Adrenal gland (tissue), 12 donors: ENCODE data around the gene PPP2R2C. TPM values are rescaled to one million over a fixed set of nuclear protein-coding genes. Genes with fewer than 3 reads are reported as not detected.

Experiments used
- DNase-seq, 7 donors: peaks; one replicate each; pipeline ENCODE4 v3.0.0-alpha.2; 2019 to 2020
- H3K27ac ChIP-seq, 5 donors: fragments of 200-600 bp; sonication (generic) in 4 of 5; 1 replicate in 3 of 5; 2 replicates in 2 of 5; pipeline versions ENCODE4 v1.5.1 to v1.8.0; 2016 to 2020; ENCODE audit warnings: mild to moderate bottlenecking in 1 of 5
- H3K27me3 ChIP-seq: fragments of 200-600 bp; 2 replicates; pipeline ENCODE4 v1.8.0; 2021
- H3K36me3 ChIP-seq, 2 donors: fragments of 200-600 bp; replicated peaks in 1 of 2; 1 replicate in 1 of 2; 2 replicates in 1 of 2; pipeline versions ENCODE4 v1.5.1 to v1.8.0; 2018 to 2022
- H3K4me1 ChIP-seq, 2 donors: fragments of 200-600 bp; replicated peaks in 1 of 2; 1 replicate in 1 of 2; 2 replicates in 1 of 2; pipeline versions ENCODE4 v1.5.1 to v1.8.0; 2018 to 2021
- H3K4me3 ChIP-seq, 4 donors: fragments of 200-600 bp; sonication (generic) in 3 of 4; one replicate each; pipeline ENCODE4 v1.5.1; 2016 to 2018
- H3K9me3 ChIP-seq, 3 donors: fragments of 200-600 bp; sonication (generic) in 1 of 3; replicated peaks in 1 of 3; 1 replicate in 2 of 3; 2 replicates in 1 of 3; pipeline versions ENCODE4 v1.5.1 to v1.8.0; 2016 to 2021
- CTCF ChIP-seq, 6 experiments: fragments of 450-650 bp in 4 of 6; fragments of 200-600 bp in 2 of 6; sonication (generic) in 1 of 6; IDR thresholded peaks; 1 replicate in 5 of 6; 2 replicates in 1 of 6; pipeline versions ENCODE4 v1.5.1 to v1.8.0; 2016 to 2021; ENCODE audit warnings: antibody characterized with exemption in 6 of 6, mild to moderate bottlenecking in 2 of 6, moderate library complexity in 1 of 6
- POLR2A ChIP-seq, 2 donors: fragments of 450-650 bp; IDR thresholded peaks; one replicate each; pipeline ENCODE4 v1.6.1; 2017; ENCODE audit warnings: antibody characterized with exemption in 2 of 2, mild to moderate bottlenecking in 2 of 2, moderate library complexity in 1 of 2
- WGBS, 4 donors: extraction: QIAGEN DNeasy Blood & Tissue Kit in 2 of 4; methylation state at CpG; one replicate each; pipeline versions ENCODE4 v1.1.5 to v1.1.7; 2013 to 2017; 5-methylcytosine and 5-hydroxymethylcytosine counted together
- intact Hi-C, 2 donors: fragments of 100-400 bp; cut with DNase I; formaldehyde crosslinking; loops; one replicate each; pipeline versions ENCODE4 v1.14.1 to v1.15.0; 2022 to 2023
- polyA plus RNA-seq, 3 donors: library from polyadenylated mRNA; stranded (reverse); fragments of 200-250 nt in 2 of 3; fragments of 350-450 nt in 1 of 3; fragmentation: Illumina TruSeq in 1 of 3; extraction: RNeasy Lipid Tissue Mini Kit (QIAGEN cat#74804) in 1 of 3; gene quantifications; one replicate each; pipeline ENCODE4 v1.2.3, GENCODE V29; 2013 to 2014
- total RNA-seq, 9 donors: library from RNA; depleted of rRNA in 4 of 9; stranded (reverse); fragments of >200 nt in 4 of 9; fragments of 120-200 nt in 1 of 9; fragmentation: NEBNext Ultra II Directional in 1 of 9; extraction: Animal tissue kit (Norgen Biotek cat#: 25700) in 1 of 9; gene quantifications; one replicate each; pipeline versions ENCODE4 v1.1.0 to v1.2.4, GENCODE V29; 2013 to 2023
- donor health status: healthy with polysubstance abuse.
- donor health status: Bipolar disorder and iron deficiency.
- donor health status: DM: yes; HTN: yes; CAD: no.
- donor health status: DM: no; HTN: no; CAD: no.
- donor health status: DM: no; HTN: no; CAD: no.
- donor health status: DM: yes; HTN: yes; CAD: no.

The PPP2R2C gene
- total and polyA plus RNA-seq, 12 donors = 0.17 to 7.2 (median 2.0) TPM; not detected in 3

GRCh38 chr4:6435010-6435409 is 37.4 kb downstream of the PPP2R2C start:
- peaks cover 0 to 8% (median 0%) of the 10 kb centered on the region in 3 donors for H3K9me3 ChIP-seq
- TF ChIP-seq POLR2A (IDR thresholded peaks at IDR 0.05) = no peak
- no peak for TF ChIP-seq CTCF (IDR thresholded peaks at IDR 0.05)
- intact Hi-C loops = no loop called here
- no peak overlapping the region for H3K4me3 ChIP-seq
- H3K27me3 ChIP-seq = no peaks in the 10 kb centered on the region
- peaks cover 0 to 10% of the 10 kb centered on the region in 2 donors for H3K4me1 ChIP-seq
- no peaks in the 10 kb centered on the region for H3K36me3 ChIP-seq
- no peak for DNase-seq
- no peak overlapping the region for H3K27ac ChIP-seq

GRCh38 chr4:6430927-6431326 is 41.5 kb downstream of the PPP2R2C start:
- no peaks in the 10 kb centered on the region for H3K27me3 ChIP-seq
- TF ChIP-seq CTCF (IDR thresholded peaks at IDR 0.05) (no peak), POLR2A (IDR thresholded peaks at IDR 0.05) (no peak)
- H3K4me1 ChIP-seq = no peaks in the 10 kb centered on the region
- H3K4me3 ChIP-seq = no peak overlapping the region
- WGBS, 4 donors = 64 to 76% (median 66%) methylated on average over 3 to 4 of the region's 4 CpGs
- DNase-seq = no peak
- no peaks in the 10 kb centered on the region for H3K36me3 ChIP-seq
- peaks cover 0 to 8% (median 0%) of the 10 kb centered on the region in 3 donors for H3K9me3 ChIP-seq
- intact Hi-C loops = no loop called here
- H3K27ac ChIP-seq = no peak overlapping the region

GRCh38 chr4:6427439-6428090 is 44.8 kb downstream of the PPP2R2C start:
- no peak for DNase-seq
- Histone ChIP-seq H3K4me3 (no peak overlapping the region), H3K27ac (no peak overlapping the region), H3K27me3 (no peaks in the 10 kb centered on the region), H3K4me1 (no peaks in the 10 kb centered on the region), H3K9me3 (no peaks in the 10 kb centered on the region), H3K36me3 (no peaks in the 10 kb centered on the region)
- WGBS, 4 donors = 50 to 61% (median 55%) methylated on average over 5 of the region's 5 CpGs
- TF ChIP-seq CTCF (IDR thresholded peaks at IDR 0.05) (no peak), POLR2A (IDR thresholded peaks at IDR 0.05) (no peak)
- intact Hi-C loops = no loop called here

GRCh38 chr4:6426571-6427438 is 45.6 kb downstream of the PPP2R2C start:
- WGBS, 4 donors = 62 to 79% (median 65%) methylated on average over 10 to 13 of the region's 13 CpGs
- intact Hi-C loops = no loop called here
- H3K9me3 ChIP-seq = no peaks in the 10 kb centered on the region
- H3K36me3 ChIP-seq = no peaks in the 10 kb centered on the region
- TF ChIP-seq CTCF (IDR thresholded peaks at IDR 0.05) = no peak
- TF ChIP-seq POLR2A (IDR thresholded peaks at IDR 0.05) = no peak
- H3K27ac ChIP-seq = no peak overlapping the region
- no peak overlapping the region for H3K4me3 ChIP-seq
- no peak for DNase-seq
- no peaks in the 10 kb centered on the region for H3K27me3 ChIP-seq
- no peaks in the 10 kb centered on the region for H3K4me1 ChIP-seq
